AG09319 (cell line): ENCODE results near the gene YIF1A.
A peak's percentile ranks its signal among the peaks of the same experiment; 100 is the strongest.
"Not testable (repeated sequence)": the region's sequence is repeated elsewhere in the genome, so short reads cannot be mapped to it uniquely, and the experiment has no call there.

Experiments
- DNase-seq: peaks from one replicate; pipeline ENCODE4 v3.0.0-alpha.2; 2010; ENCODE audit warnings: low read depth; ENCODE audit errors: extremely low read depth
- TF ChIP-seq, protein P1 (sequence below): IDR thresholded peaks from 2 replicates; pipeline ENCODE4 v1.5.1; 2011; ENCODE audit warnings: low read depth, mild to moderate bottlenecking, inconsistent platforms, low read length, moderate library complexity

The YIF1A gene

DNA sequence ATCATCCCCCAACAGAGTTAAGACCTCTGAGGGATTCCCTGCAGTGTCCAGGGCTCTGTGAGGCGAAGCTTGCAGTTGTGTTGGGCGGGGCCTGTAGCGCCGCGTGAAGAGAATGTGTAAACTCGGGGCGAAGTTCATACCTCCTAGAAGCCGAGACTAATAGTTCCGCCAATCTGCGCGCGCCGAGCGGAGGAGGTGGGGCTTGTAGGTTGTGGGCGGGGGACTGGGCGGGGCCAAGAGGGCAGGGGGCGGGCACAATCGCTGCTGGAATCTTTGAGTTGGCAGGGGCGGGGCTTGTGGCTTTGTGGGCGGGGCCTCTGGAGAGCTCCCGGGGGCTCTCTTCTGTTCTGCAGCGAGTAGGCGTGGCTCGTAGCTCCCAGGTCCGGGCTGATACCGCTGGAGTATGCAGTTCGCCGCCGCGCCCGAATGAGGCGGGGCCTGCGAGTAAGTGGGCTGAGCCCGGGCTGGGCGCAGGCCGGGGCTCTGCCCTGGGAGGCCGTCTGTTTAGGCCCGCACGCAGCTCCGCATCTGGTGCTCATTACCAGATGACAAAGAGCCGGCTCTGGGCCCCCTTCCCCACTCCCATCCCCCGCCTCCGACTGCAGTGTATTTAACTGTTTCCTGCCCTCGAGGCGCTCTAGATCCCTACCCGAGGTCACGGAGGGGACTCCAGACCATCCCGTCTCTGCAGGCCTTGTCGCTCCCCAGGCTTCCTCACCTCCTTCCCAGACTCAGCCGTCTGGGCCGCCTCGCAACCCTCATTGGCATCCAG lies 23.8 kb upstream of the YIF1A start:
- TF ChIP-seq, protein P1, sequence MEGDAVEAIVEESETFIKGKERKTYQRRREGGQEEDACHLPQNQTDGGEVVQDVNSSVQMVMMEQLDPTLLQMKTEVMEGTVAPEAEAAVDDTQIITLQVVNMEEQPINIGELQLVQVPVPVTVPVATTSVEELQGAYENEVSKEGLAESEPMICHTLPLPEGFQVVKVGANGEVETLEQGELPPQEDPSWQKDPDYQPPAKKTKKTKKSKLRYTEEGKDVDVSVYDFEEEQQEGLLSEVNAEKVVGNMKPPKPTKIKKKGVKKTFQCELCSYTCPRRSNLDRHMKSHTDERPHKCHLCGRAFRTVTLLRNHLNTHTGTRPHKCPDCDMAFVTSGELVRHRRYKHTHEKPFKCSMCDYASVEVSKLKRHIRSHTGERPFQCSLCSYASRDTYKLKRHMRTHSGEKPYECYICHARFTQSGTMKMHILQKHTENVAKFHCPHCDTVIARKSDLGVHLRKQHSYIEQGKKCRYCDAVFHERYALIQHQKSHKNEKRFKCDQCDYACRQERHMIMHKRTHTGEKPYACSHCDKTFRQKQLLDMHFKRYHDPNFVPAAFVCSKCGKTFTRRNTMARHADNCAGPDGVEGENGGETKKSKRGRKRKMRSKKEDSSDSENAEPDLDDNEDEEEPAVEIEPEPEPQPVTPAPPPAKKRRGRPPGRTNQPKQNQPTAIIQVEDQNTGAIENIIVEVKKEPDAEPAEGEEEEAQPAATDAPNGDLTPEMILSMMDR: no peak
- DNase-seq: peak; percentile 100

DNA sequence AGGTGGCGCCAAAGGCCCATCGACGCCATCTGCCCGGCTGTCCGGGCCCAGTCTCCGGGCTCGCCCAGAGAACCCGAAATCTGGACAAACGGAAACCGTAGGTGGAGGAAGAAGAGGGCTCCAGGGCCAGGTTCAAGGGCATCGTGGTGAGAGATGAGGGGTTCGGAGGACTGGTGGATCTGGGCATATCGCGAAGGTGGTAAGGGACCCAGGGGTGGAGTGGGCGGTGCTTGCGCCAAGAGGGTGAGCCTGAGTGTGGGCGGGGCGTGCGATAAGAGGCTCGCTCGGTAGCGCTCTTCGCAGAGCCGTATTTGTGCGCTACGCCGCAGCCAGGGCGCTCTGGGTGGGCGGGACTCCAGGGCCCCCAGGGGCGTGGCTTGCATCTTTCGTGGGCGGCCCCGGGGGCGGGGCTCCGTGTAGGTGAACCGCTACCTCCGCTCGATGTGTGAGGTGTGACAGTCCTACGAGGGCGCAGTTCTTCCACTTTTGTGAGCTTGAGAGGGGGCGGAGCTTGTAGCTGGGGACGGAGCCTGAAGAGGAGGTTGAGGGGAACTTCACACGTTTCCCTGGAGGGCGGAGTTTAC lies 23.1 kb upstream of the YIF1A start:
- TF ChIP-seq, protein P1: peak; percentile 94
- peak; percentile 77 for DNase-seq

DNA sequence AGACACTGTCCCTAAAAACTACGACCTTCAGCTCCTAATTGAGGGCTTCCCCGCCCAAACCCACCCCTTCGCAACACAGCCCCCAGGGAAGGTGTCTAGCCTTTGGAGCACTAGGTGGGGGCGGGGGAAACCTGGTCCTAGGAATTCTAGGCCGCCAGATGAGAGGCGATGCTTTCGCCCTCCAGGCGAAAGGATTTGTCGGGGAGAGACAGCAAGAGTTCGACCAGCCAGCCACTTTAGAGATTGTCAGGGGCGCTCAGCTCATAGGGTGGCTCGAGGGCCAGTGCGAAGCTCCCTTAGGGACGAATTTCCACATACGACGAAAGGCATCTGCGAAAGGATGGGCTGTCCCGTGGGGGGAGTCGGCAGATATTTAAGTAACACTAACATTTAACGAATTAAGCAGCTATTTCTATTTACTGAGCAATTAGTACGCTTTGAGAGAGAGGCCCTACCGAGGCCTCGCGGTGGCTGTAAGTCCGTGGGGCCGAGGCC lies 22.6 kb upstream of the YIF1A start:
- DNase-seq: no peak
- TF ChIP-seq, protein P1: no peak

DNA sequence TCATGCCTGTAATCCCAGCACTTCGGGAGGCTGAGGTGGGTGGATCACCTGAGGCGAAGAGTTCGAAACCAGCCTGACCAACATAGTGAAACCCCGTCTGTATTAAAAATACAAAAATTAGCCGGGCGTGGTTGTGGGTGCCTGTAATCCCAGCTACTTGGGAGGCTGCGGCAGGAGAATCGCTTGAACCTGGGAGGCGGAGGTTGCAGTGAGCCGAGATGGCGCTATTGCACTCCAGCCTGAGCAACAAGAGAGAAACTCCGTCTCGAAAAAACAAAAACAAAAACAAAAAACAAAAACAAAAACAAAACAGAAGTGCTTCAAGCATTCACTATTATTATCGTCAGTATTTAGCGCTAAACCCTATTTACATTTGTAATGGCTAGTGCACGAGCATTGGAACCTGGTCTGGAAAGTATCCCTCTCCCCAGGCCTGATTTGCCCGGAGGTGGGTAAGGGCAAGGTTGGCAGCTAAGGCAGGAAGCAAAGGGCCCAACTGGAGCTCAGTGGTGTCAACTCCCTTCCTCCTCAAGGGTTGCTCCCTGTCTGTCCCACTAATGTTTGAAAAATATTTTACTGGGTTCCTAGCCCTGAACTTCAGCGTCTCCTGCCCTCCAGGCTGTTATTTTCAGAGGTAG lies 22.0 kb upstream of the YIF1A start:
- not testable (repeated sequence) for DNase-seq

DNA sequence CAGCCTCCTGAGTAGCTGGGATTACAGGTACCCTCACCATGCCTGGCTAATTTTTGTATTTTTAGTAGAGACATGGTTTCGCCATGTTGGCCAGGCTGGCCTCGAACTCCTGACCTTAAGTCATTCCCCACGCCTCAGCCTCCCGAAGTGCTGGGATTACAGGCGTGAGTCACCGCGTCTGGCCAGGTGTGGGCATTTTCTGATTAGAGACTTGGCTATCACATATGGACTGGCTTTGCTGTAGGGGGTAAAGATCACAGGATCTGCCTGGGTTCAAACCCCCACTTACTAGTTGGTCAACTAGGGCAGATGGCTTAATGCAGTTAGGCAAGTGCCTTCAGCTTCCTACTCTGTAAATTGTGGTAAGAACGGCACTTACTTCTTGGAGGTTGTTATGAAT lies 21.4 kb upstream of the YIF1A start:
- no peak for DNase-seq
- TF ChIP-seq, protein P1: no peak

DNA sequence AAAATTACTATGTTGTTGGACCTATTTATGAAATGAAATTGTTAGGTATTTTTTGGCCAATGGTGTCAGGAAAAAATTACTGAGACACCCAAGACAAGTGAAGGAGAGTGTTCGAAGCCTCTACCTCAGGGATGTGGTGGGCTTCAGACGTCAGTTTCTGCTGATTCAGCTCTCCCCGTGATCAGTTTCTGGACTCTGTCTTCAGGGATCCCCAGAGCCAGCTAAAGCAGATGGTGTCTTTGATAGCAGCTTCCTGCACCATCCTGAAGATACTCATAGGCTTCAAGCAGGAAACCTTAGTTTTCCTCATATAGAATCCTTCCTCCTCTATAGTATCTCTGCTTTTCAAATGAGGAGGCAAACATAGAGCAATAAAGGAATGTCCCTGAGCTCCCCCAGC lies 20.5 kb upstream of the YIF1A start:
- TF ChIP-seq, protein P1: no peak
- DNase-seq: no peak

DNA sequence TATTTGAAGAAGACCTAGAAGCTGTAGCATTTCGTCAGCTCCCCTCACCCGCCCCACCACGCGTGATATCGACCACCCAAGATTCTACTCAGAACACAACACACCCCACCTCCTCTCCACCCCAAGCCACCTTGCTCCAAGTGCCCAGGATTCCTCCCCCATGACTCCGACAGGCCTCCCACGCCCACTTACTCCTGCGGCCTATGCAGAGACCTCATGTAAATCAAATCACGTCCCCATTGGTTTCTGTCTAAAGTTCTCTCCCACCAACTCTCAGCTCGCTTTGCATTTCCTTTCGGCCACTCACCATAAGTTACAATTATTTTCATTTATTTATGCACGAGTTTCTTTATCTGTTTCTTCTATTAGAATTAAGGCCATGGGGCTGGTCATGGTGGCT lies 13.7 kb upstream of the YIF1A start:
- DNase-seq: no peak
- TF ChIP-seq, protein P1: no peak
